Neural crest cell (in vitro differentiated cells): ENCODE data around the gene HOXD12. TPM values are rescaled to one million over a fixed set of nuclear protein-coding genes. Genes with fewer than 3 reads are reported as not detected.

ENCODE experiments used
- DNase-seq: peaks from one replicate; pipeline ENCODE4 v3.0.0; 2021; ENCODE audit warnings: low read depth, mixed read lengths, low spot score
- H3K27ac Mint-ChIP-seq: one replicate; pipeline ENCODE4 v1.8.0; 2021; ENCODE audit warnings: mild to moderate bottlenecking, mixed read lengths; ENCODE audit not compliant: unreplicated experiment
- H3K27me3 Mint-ChIP-seq: 2 replicates; pipeline ENCODE4 v1.8.0; 2021; ENCODE audit warnings: low read depth, mild to moderate bottlenecking, mixed read lengths
- H3K36me3 Mint-ChIP-seq: 2 replicates; pipeline ENCODE4 v1.8.0; 2021; ENCODE audit warnings: low read depth, mild to moderate bottlenecking, mixed read lengths
- H3K4me1 Mint-ChIP-seq: 2 replicates; pipeline ENCODE4 v1.8.0; 2021; ENCODE audit warnings: mixed read lengths
- H3K4me3 Mint-ChIP-seq: one replicate; pipeline ENCODE4 v1.8.0; 2021; ENCODE audit warnings: mild to moderate bottlenecking, mixed read lengths
- H3K9me3 Mint-ChIP-seq: 2 replicates; pipeline ENCODE4 v1.8.0; 2021; ENCODE audit warnings: mixed read lengths
- total RNA-seq: library from RNA; stranded (reverse); gene quantifications from 2 replicates; pipeline ENCODE4 v1.2.1, GENCODE V29; 2021
- TF ChIP-seq, protein P1 (sequence below): fragments of 200-600 bp; sonication (generic); conservative IDR thresholded peaks from 2 replicates; pipeline ENCODE4 v1.5.0; 2021; ENCODE audit warnings: antibody characterized with exemption, mild to moderate bottlenecking

The HOXD12 gene
- total RNA-seq, 1 donor from 2014 or later: not detected

DNA sequence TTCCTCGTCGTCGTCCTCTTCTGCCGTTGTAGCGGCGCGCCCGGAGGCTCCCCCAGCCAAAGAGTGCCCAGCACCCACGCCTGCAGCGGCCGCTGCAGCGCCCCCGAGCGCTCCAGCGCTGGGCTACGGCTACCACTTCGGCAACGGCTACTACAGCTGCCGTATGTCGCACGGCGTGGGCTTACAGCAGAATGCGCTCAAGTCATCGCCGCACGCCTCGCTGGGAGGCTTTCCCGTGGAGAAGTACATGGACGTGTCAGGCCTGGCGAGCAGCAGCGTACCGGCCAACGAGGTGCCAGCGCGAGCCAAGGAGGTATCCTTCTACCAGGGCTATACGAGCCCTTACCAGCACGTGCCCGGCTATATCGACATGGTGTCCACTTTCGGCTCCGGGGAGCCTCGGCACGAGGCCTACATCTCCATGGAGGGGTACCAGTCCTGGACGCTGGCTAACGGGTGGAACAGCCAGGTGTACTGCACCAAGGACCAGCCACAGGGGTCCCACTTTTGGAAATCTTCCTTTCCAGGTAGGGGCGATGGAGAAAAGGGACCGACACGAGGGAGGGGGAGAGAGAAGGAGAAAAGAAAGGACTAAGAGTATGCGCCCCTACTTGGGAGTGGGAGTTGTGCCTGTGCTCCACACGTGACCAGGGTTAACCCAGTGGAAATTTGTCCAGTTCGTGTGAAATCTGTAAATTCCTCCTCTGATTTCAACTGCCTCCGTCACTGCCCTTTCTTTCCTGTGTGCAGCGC lies 6.3 kb upstream of the HOXD12 start:
- peaks cover 96% of the 10 kb centered on the region for H3K27me3 Mint-ChIP-seq
- H3K27ac Mint-ChIP-seq: no peak overlapping the region
- H3K4me3 Mint-ChIP-seq: peak overlapping the region; percentile 5
- TF ChIP-seq, protein P1, sequence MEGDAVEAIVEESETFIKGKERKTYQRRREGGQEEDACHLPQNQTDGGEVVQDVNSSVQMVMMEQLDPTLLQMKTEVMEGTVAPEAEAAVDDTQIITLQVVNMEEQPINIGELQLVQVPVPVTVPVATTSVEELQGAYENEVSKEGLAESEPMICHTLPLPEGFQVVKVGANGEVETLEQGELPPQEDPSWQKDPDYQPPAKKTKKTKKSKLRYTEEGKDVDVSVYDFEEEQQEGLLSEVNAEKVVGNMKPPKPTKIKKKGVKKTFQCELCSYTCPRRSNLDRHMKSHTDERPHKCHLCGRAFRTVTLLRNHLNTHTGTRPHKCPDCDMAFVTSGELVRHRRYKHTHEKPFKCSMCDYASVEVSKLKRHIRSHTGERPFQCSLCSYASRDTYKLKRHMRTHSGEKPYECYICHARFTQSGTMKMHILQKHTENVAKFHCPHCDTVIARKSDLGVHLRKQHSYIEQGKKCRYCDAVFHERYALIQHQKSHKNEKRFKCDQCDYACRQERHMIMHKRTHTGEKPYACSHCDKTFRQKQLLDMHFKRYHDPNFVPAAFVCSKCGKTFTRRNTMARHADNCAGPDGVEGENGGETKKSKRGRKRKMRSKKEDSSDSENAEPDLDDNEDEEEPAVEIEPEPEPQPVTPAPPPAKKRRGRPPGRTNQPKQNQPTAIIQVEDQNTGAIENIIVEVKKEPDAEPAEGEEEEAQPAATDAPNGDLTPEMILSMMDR: peak; percentile 4
- H3K9me3 Mint-ChIP-seq: no peaks in the 10 kb centered on the region
- H3K4me1 Mint-ChIP-seq: peaks cover 26% of the 10 kb centered on the region
- peaks cover 3% of the 10 kb centered on the region for H3K36me3 Mint-ChIP-seq
- no peak for DNase-seq

DNA sequence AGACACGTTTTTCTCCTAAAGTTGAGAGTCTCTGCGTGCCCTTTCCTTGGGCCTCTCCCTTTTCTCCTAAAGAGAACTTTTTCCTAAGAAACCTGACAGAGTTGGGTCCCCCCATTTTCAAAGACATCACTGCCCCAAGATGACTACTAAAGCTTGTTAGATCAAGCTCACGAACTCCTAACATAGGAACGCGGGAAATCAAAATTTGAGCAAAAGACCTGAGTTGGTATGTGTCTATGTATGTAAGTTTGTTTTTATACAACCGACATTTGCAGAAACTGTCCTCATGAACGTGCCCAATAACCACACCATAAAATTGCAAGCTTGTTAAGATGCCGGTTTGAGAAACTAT lies 5.7 kb upstream of the HOXD12 start:
- DNase-seq: no peak
- Mint-ChIP-seq H3K36me3 (peaks cover 3% of the 10 kb centered on the region), H3K27ac (no peak overlapping the region), H3K9me3 (no peaks in the 10 kb centered on the region), H3K4me3 (peak overlapping the region; percentile 5), H3K4me1 (peaks cover 25% of the 10 kb centered on the region), H3K27me3 (peaks cover 96% of the 10 kb centered on the region)
- TF ChIP-seq, protein P1: no peak

DNA sequence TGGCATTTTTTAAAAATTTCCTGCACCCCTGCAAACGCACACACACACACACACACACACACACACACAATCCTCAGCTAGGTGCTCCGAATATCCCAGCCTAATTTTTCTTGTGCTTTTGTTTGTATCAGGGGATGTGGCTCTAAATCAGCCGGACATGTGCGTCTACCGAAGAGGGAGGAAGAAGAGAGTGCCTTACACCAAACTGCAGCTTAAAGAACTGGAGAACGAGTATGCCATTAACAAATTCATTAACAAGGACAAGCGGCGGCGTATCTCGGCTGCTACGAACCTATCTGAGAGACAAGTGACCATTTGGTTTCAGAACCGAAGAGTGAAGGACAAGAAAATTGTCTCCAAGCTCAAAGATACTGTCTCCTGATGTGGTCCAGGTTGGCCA lies 5.2 kb upstream of the HOXD12 start:
- TF ChIP-seq, protein P1: no peak
- H3K4me1 Mint-ChIP-seq: peaks cover 25% of the 10 kb centered on the region
- no peak for DNase-seq

DNA sequence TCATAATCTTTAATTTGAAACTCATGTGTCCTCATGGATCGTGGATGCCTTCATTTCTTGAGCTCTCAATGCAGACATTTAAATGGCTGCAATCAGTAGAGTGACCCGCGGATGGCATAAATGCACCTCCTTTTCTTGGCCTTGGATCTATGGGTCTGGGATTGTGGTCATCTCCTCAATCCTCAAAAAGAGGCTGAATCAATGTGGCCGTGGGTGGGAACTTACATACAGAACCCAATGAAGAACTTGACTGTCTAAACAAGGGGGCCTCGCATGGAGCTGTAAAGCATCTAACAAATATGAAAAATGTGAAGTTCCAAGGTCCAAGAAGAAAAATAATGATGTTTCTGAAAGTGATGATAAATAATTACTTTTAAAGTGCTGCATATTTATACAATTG lies 4.2 kb upstream of the HOXD12 start:
- Mint-ChIP-seq H3K9me3 (no peaks in the 10 kb centered on the region), H3K4me3 (no peak overlapping the region), H3K27me3 (peaks cover 96% of the 10 kb centered on the region), H3K27ac (no peak overlapping the region), H3K4me1 (peaks cover 25% of the 10 kb centered on the region), H3K36me3 (peaks cover 3% of the 10 kb centered on the region)
- no peak for DNase-seq
- TF ChIP-seq, protein P1: no peak

More for the DNA sequence above, 5.2 kb upstream of the HOXD12 start:
- Mint-ChIP-seq H3K27ac (no peak overlapping the region), H3K27me3 (peaks cover 96% of the 10 kb centered on the region), H3K4me3 (no peak overlapping the region), H3K36me3 (peaks cover 3% of the 10 kb centered on the region), H3K9me3 (no peaks in the 10 kb centered on the region)

DNA sequence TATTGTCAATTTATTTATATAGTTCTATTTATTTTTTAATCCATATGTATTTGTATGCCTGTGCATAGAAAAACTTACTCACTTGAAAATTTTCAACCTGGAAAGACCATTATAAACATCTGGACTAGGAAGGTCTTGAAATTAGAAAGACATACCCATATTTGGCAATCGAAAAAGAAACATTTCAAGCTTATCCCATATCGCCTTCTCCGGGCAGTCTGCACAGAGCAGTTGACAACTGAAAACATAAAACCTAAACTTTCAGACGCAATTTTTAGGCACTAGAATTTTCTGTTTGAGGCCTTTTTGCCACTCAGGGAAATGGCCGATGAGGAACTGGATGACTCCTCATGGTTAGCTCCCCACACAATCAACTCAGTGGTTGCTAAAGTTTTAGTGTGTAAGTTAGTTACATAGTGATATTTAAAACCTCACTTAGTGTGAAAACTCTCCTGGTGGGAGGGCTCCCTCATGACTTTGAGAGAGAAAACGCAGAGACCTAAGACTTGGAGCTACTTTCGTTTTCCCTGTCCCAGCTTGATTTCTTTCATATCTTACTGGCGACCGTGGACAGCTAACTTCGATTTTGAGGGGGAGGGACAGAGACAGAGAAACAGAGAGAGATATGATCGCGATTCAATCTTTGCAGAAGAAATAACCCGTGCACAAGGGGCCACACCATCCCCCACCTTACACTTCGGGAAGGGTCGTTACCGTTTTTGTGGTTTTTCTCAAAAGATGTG lies 3.2 kb upstream of the HOXD12 start:
- Mint-ChIP-seq H3K36me3 (peaks cover 3% of the 10 kb centered on the region), H3K9me3 (no peaks in the 10 kb centered on the region), H3K4me3 (peak overlapping the region; percentile 31), H3K27ac (no peak overlapping the region), H3K27me3 (peaks cover 96% of the 10 kb centered on the region), H3K4me1 (peaks cover 25% of the 10 kb centered on the region)
- TF ChIP-seq, protein P1: no peak
- DNase-seq: no peak
